HCT116 (cell line): ENCODE data around the gene GDAP2. TPM values are rescaled to one million over a fixed set of nuclear protein-coding genes. Genes with fewer than 3 reads are reported as not detected.

Source experiments
- ATAC-seq: fragments of 200-7000 bp; cut with Tn5 transposase; 2 replicates; pipeline ENCODE4 v1.9.1; 2020; ENCODE audit warnings: mild to moderate bottlenecking, moderate library complexity
- BruUV-seq: library from RNA; stranded (reverse); fragments of 400-500 nt; replicated peaks from 2 replicates; lab custom pipeline; 2021; lab: Mats Ljungman, UMichigan
- CTCF ChIA-PET: fragments of 300-600 bp; sonication (Branson Sonifier 250); formaldehyde crosslinking; loops from one replicate; lab custom pipeline; 2021; ENCODE audit warnings: antibody characterized with exemption; lab: Charles Lee
- POLR2A ChIA-PET: fragments of 300-600, 350-600 bp; sonication (Branson Sonifier 250); formaldehyde crosslinking; loops from one replicate; lab custom pipeline; 2021; ENCODE audit warnings: antibody characterized with exemption; lab: Charles Lee
- RAD21 ChIA-PET, 2 experiments: fragments of 300-600 bp; sonication (Branson Sonifier 250); formaldehyde crosslinking; loops; one replicate each; lab custom pipeline; 2023; ENCODE audit warnings: low total read pairs in 2 of 2; ENCODE audit not compliant: uncharacterized antibody in 2 of 2, unreplicated experiment in 2 of 2, low non-redundant PET in 1 of 2; lab: Charles Lee
- DNase-seq: peaks from one replicate; pipeline ENCODE4 v3.0.0-alpha.2; 2010; ENCODE audit warnings: low read depth, low spot score
- H2AFZ ChIP-seq: fragments of 200-600 bp; shearing (Covaris generic), sonication (generic); 2 replicates; pipeline ENCODE4 v1.6.1; 2017; ENCODE audit warnings: low read depth, mixed run types, mixed read lengths, antibody characterized with exemption, low read length; ENCODE audit not compliant: poor library complexity, severe bottlenecking
- H3K27ac ChIP-seq: 2 replicates; pipeline ENCODE4 v1.5.1; 2012; ENCODE audit warnings: low read depth, low read length
- H3K27me3 ChIP-seq: fragments of 200-600 bp; sonication (generic); 2 replicates; pipeline ENCODE4 v1.6.1; 2016; ENCODE audit warnings: mixed run types, low read length, mixed read lengths; ENCODE audit not compliant: insufficient read depth
- H3K36me3 ChIP-seq, 2 experiments: fragments of 200-500 bp in 1 of 2; fragments of 200-600 bp in 1 of 2; sonication (Bioruptor generic) in 1 of 2; sonication (generic) in 1 of 2; 2 replicates each; pipeline versions ENCODE4 v1.5.1 to v1.6.1; 2014 to 2016; ENCODE audit warnings: low read length in 2 of 2, inconsistent platforms in 1 of 2, mixed read lengths in 1 of 2, mixed run types in 1 of 2; ENCODE audit not compliant: insufficient read depth in 2 of 2, control insufficient read depth in 1 of 2
- H3K4me1 ChIP-seq, 2 experiments: fragments of 200-600 bp in 1 of 2; sonication (generic) in 1 of 2; 2 replicates each; pipeline versions ENCODE4 v1.5.1 to v1.6.1; 2012 to 2017; ENCODE audit warnings: low read length in 2 of 2, inconsistent platforms in 1 of 2, mild to moderate bottlenecking in 1 of 2, mixed read lengths in 1 of 2, mixed run types in 1 of 2, moderate library complexity in 1 of 2; ENCODE audit not compliant: insufficient read depth in 2 of 2, control insufficient read depth in 1 of 2
- H3K4me2 ChIP-seq: fragments of 200-600 bp; sonication (generic); 2 replicates; pipeline ENCODE4 v1.6.1; 2017; ENCODE audit warnings: mixed run types, low read length, mixed read lengths
- H3K4me3 ChIP-seq, 2 experiments: fragments of 200-600 bp in 1 of 2; sonication (generic) in 1 of 2; replicated peaks in 1 of 2; 2 replicates each; pipeline ENCODE4 v1.5.1; 2011 to 2016; ENCODE audit warnings: low read length in 2 of 2, control low read depth in 1 of 2, low read depth in 1 of 2, mild to moderate bottlenecking in 1 of 2, mixed read lengths in 1 of 2, mixed run types in 1 of 2
- H3K79me2 ChIP-seq: fragments of 200-600 bp; sonication (generic); 2 replicates; pipeline ENCODE4 v1.6.1; 2017; ENCODE audit warnings: mild to moderate bottlenecking, mixed run types, low read length, moderate library complexity, mixed read lengths; ENCODE audit not compliant: insufficient read depth
- H3K9ac ChIP-seq: fragments of 200-600 bp; sonication (generic); 2 replicates; pipeline ENCODE4 v1.6.1; 2016; ENCODE audit warnings: low read length, mixed read lengths
- H3K9me2 ChIP-seq: fragments of 200-600 bp; sonication (generic), shearing (Covaris generic); 2 replicates; pipeline ENCODE4 v1.6.1; 2017; ENCODE audit warnings: mixed run types, mild to moderate bottlenecking, moderate library complexity; ENCODE audit not compliant: insufficient read depth
- H3K9me3 ChIP-seq, 2 experiments: fragments of 200-500 bp in 1 of 2; fragments of 200-600 bp in 1 of 2; sonication (Bioruptor generic) in 1 of 2; sonication (generic) in 1 of 2; 2 replicates each; pipeline ENCODE4 v1.6.1; 2014 to 2017; ENCODE audit warnings: low read length in 2 of 2, mixed read lengths in 2 of 2, inconsistent platforms in 1 of 2, low read depth in 1 of 2, mild to moderate bottlenecking in 1 of 2, mixed run types in 1 of 2, moderate library complexity in 1 of 2; ENCODE audit not compliant: control insufficient read depth in 1 of 2, insufficient read depth in 1 of 2
- H4K20me1 ChIP-seq: fragments of 200-600 bp; sonication (generic), shearing (Covaris generic); 2 replicates; pipeline ENCODE4 v1.6.1; 2017; ENCODE audit warnings: mixed run types, mild to moderate bottlenecking, moderate library complexity; ENCODE audit not compliant: insufficient read depth
- ATF3 ChIP-seq: IDR thresholded peaks from 2 replicates; pipeline ENCODE4 v1.6.1; 2012
- CBX3 ChIP-seq: IDR thresholded peaks from 2 replicates; pipeline ENCODE4 v1.6.1; 2012; ENCODE audit warnings: low read depth
- EGR1 ChIP-seq: IDR thresholded peaks from 2 replicates; pipeline ENCODE4 v1.6.1; 2012; ENCODE audit warnings: low read depth
- EZH2 ChIP-seq: fragments of 200-600 bp; sonication (generic); IDR thresholded peaks from 2 replicates; pipeline ENCODE4 v1.6.1; 2017; ENCODE audit warnings: antibody characterized with exemption, mixed run types
- EZH2phosphoT487 ChIP-seq: fragments of 200-600 bp; IDR thresholded peaks from 2 replicates; pipeline ENCODE4 v1.6.1; 2018; ENCODE audit warnings: antibody characterized with exemption, borderline replicate concordance
- FOSL1 ChIP-seq: IDR thresholded peaks from 2 replicates; pipeline ENCODE4 v1.6.1; 2012; ENCODE audit warnings: low read depth
- JUND ChIP-seq: IDR thresholded peaks from 2 replicates; pipeline ENCODE4 v1.6.1; 2012
- MAX ChIP-seq: IDR thresholded peaks from 2 replicates; pipeline ENCODE4 v1.6.1; 2012
- POLR2A ChIP-seq: IDR thresholded peaks from 2 replicates; pipeline ENCODE4 v1.7.0; 2011; ENCODE audit warnings: borderline replicate concordance; ENCODE audit not compliant: insufficient read depth, insufficient read length; ENCODE audit errors: extremely low read depth
- POLR2AphosphoS5 ChIP-seq: IDR thresholded peaks from 2 replicates; pipeline ENCODE4 v1.6.1; 2011; ENCODE audit warnings: mild to moderate bottlenecking, low read depth, low read length, moderate library complexity
- RAD21 ChIP-seq: IDR thresholded peaks from 2 replicates; pipeline ENCODE4 v1.6.1; 2012; ENCODE audit warnings: low read depth, mild to moderate bottlenecking
- REST ChIP-seq: IDR thresholded peaks from 2 replicates; pipeline ENCODE4 v1.6.1; 2012; ENCODE audit warnings: low read depth
- SP1 ChIP-seq: IDR thresholded peaks from 2 replicates; pipeline ENCODE4 v1.6.1; 2012; ENCODE audit warnings: low read depth
- SRF ChIP-seq: IDR thresholded peaks from 2 replicates; pipeline ENCODE4 v1.6.1; 2012; ENCODE audit warnings: low read depth
- YY1 ChIP-seq: IDR thresholded peaks from 2 replicates; pipeline ENCODE4 v1.6.1; 2011; ENCODE audit warnings: low read length, low read depth, moderate library complexity, mild to moderate bottlenecking; ENCODE audit not compliant: insufficient replicate concordance; ENCODE audit errors: extremely low read depth
- ZFX ChIP-seq: fragments of 450-650 bp; IDR thresholded peaks from 2 replicates; pipeline ENCODE4 v1.6.1; 2017
- intact Hi-C: fragments of 100-400 bp; cut with micrococcal nuclease; formaldehyde crosslinking; loops from 2 replicates; pipeline ENCODE4 v1.10.0; 2022
- total RNA-seq: library from RNA; stranded (reverse); gene quantifications from one replicate; pipeline ENCODE4 v1.2.1, GENCODE V29; 2021; ENCODE audit not compliant: unreplicated experiment
- TF ChIP-seq, protein P1 (sequence below), 3 experiments: fragments of 200-600 bp in 1 of 3; sonication (generic) in 1 of 3; IDR thresholded peaks in 2 of 3; conservative IDR thresholded peaks in 1 of 3; 2 replicates each; pipeline ENCODE4 v1.5.1; 2012 to 2017; ENCODE audit warnings: low read depth in 2 of 3, low read length in 2 of 3, antibody characterized with exemption in 1 of 3, borderline replicate concordance in 1 of 3, control low read depth in 1 of 3, mild to moderate bottlenecking in 1 of 3, mixed read lengths in 1 of 3, mixed run types in 1 of 3, moderate library complexity in 1 of 3; ENCODE audit not compliant: insufficient read depth in 1 of 3

Gene GDAP2
- total RNA-seq, 1 experiment from 2014 or later: 21.4 TPM

GRCh38 chr1:117817629-117818028, 111.8 kb downstream of the GDAP2 start:
- TF ChIP-seq EGR1: no peak
- no peak for TF ChIP-seq SRF
- TF ChIP-seq SP1: no peak
- no peak for TF ChIP-seq JUND
- no peak for TF ChIP-seq RAD21
- no peak for TF ChIP-seq POLR2AphosphoS5
- TF ChIP-seq EZH2: no peak
- TF ChIP-seq ATF3: no peak
- no peak for TF ChIP-seq CBX3
- TF ChIP-seq REST: no peak
- no peak for TF ChIP-seq FOSL1
- TF ChIP-seq, protein P1, sequence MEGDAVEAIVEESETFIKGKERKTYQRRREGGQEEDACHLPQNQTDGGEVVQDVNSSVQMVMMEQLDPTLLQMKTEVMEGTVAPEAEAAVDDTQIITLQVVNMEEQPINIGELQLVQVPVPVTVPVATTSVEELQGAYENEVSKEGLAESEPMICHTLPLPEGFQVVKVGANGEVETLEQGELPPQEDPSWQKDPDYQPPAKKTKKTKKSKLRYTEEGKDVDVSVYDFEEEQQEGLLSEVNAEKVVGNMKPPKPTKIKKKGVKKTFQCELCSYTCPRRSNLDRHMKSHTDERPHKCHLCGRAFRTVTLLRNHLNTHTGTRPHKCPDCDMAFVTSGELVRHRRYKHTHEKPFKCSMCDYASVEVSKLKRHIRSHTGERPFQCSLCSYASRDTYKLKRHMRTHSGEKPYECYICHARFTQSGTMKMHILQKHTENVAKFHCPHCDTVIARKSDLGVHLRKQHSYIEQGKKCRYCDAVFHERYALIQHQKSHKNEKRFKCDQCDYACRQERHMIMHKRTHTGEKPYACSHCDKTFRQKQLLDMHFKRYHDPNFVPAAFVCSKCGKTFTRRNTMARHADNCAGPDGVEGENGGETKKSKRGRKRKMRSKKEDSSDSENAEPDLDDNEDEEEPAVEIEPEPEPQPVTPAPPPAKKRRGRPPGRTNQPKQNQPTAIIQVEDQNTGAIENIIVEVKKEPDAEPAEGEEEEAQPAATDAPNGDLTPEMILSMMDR (IDR thresholded peaks at IDR 0.05 in 2 of 3, conservative IDR thresholded peaks at IDR 0.05 in 1 of 3; ENCODE audit: borderline replicate concordance in 1 of 3, insufficient read depth in 1 of 3, low read depth in 2 of 3, low read length in 2 of 3): no peak
- TF ChIP-seq EZH2phosphoT487: no peak
- TF ChIP-seq ZFX: no peak
- no peak for TF ChIP-seq YY1
- TF ChIP-seq MAX: no peak
- no peak for TF ChIP-seq POLR2A
- BruUV-seq: no TSS peak
- no peak overlapping the region for H3K4me3 ChIP-seq
- H3K79me2 ChIP-seq: no peaks in the 10 kb centered on the region
- ChIA-PET RAD21 (no interaction called here), CTCF (no interaction called here), POLR2A (no interaction called here)
- no peak overlapping the region for H2AFZ ChIP-seq
- ATAC-seq: no peak
- H3K9ac ChIP-seq: no peak overlapping the region
- no peaks in the 10 kb centered on the region for H3K27me3 ChIP-seq
- no peak overlapping the region for H3K4me2 ChIP-seq
- intact Hi-C loops: no loop called here
- H3K4me1 ChIP-seq: peaks cover 0 to 10% of the 10 kb centered on the region in 2 experiments; a peak in 2 of 4 replicates
- H4K20me1 ChIP-seq: no peaks in the 10 kb centered on the region
- H3K9me3 ChIP-seq: no peaks in the 10 kb centered on the region
- no peaks in the 10 kb centered on the region for H3K9me2 ChIP-seq
- no peaks in the 10 kb centered on the region for H3K36me3 ChIP-seq
- H3K27ac ChIP-seq: no peak overlapping the region
- DNase-seq: no peak
